CD8-positive, alpha-beta memory T cell (primary cell): Measurements from ENCODE around the gene PELI1. TPM values are rescaled to one million over a fixed set of nuclear protein-coding genes. Genes with fewer than 3 reads are reported as not detected.

Experiments used
- CTCF ChIA-PET: fragments of 350-600 bp; sonication (Branson Sonifier 250); formaldehyde crosslinking; loops from one replicate; lab custom pipeline; 2021; ENCODE audit warnings: antibody characterized with exemption; lab: Charles Lee
- POLR2A ChIA-PET: fragments of 350-600 bp; sonication (Branson Sonifier 250); formaldehyde crosslinking; loops from one replicate; lab custom pipeline; 2021; ENCODE audit warnings: antibody characterized with exemption; lab: Charles Lee
- DNase-seq, 5 donors: peaks; one replicate each; pipeline versions ENCODE4 v3.0.0 to v3.0.0-alpha.2; 2020 to 2022; ENCODE audit warnings: mixed read lengths in 1 of 5
- H3K27ac ChIP-seq: one replicate; pipeline ENCODE4 v1.7.0; 2013; ENCODE audit warnings: low read depth, mild to moderate bottlenecking, low read length, moderate library complexity
- H3K27me3 ChIP-seq: 2 replicates; pipeline ENCODE4 v1.7.0; 2013; ENCODE audit warnings: low read length, mild to moderate bottlenecking; ENCODE audit not compliant: insufficient read depth, poor library complexity, severe bottlenecking
- H3K36me3 ChIP-seq: 2 replicates; pipeline ENCODE4 v1.7.0; 2013; ENCODE audit warnings: mild to moderate bottlenecking, low read length, moderate library complexity; ENCODE audit not compliant: insufficient read depth
- H3K4me1 ChIP-seq: 2 replicates; pipeline ENCODE4 v1.7.0; 2013; ENCODE audit warnings: mild to moderate bottlenecking, low read length, moderate library complexity; ENCODE audit not compliant: insufficient read depth
- H3K4me3 ChIP-seq: 2 replicates; pipeline ENCODE4 v1.7.0; 2013; ENCODE audit warnings: mild to moderate bottlenecking, low read length
- H3K9me3 ChIP-seq: 2 replicates; pipeline ENCODE4 v1.7.0; 2013; ENCODE audit warnings: mild to moderate bottlenecking, low read length
- H3K27ac Mint-ChIP-seq, 8 donors: one replicate each; pipeline ENCODE4 v1.8.0; 2020 to 2021; ENCODE audit warnings: mixed read lengths in 8 of 8, mild to moderate bottlenecking in 6 of 8, inconsistent platforms in 3 of 8, moderate library complexity in 3 of 8
- H3K27me3 Mint-ChIP-seq, 2 donors: one replicate each; pipeline ENCODE4 v1.8.0; 2020 to 2021; ENCODE audit warnings: mixed read lengths in 2 of 2, mild to moderate bottlenecking in 1 of 2, moderate library complexity in 1 of 2
- H3K36me3 Mint-ChIP-seq, 3 donors: one replicate each; pipeline ENCODE4 v1.8.0; 2020 to 2021; ENCODE audit warnings: mixed read lengths in 3 of 3, inconsistent platforms in 1 of 3, mild to moderate bottlenecking in 1 of 3
- H3K4me1 Mint-ChIP-seq, 3 donors: one replicate each; pipeline ENCODE4 v1.8.0; 2020 to 2021; ENCODE audit warnings: mixed read lengths in 3 of 3, inconsistent platforms in 1 of 3, mild to moderate bottlenecking in 1 of 3
- H3K4me3 Mint-ChIP-seq, 7 donors: one replicate each; pipeline ENCODE4 v1.8.0; 2020 to 2021; ENCODE audit warnings: mixed read lengths in 7 of 7, mild to moderate bottlenecking in 6 of 7, moderate library complexity in 4 of 7, inconsistent platforms in 2 of 7
- H3K9me3 Mint-ChIP-seq, 5 donors: one replicate each; pipeline ENCODE4 v1.8.0; 2020 to 2022; ENCODE audit warnings: mixed read lengths in 5 of 5, mild to moderate bottlenecking in 3 of 5, moderate library complexity in 2 of 5, inconsistent platforms in 1 of 5
- polyA plus RNA-seq: library from polyadenylated mRNA; unstranded; fragments of 300-500 nt; fragmentation: Illumina TruSeq; gene quantifications from one replicate; pipeline ENCODE4 v1.2.3, GENCODE V29; 2021
- total RNA-seq, 2 experiments: library from RNA; stranded (reverse); gene quantifications; one replicate each; pipeline ENCODE4 v1.2.3, GENCODE V29; 2021

PELI1 gene
- total and polyA plus RNA-seq, 3 experiments from 2014 or later: 4.7 to 25.5 (median 23.2) TPM

DNA sequence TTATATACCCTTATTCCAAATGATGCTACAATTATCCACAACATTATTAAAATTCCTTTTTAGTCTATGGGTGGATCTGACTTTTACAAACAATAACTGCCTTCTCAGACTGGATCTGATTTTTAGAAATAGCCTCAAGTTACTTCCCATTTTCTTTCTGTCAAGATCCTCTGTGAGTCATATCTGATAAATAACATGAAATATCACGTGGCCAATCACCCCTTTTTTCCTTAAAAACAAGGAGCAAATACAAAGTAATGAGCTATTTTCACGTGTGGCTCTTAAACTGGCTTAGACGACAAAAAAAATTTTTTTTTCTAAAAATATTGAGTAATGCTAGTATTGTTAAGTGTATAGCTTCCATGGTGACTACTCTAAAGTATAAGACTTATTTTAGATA, 6.7 kb downstream of the PELI1 start:
- Histone ChIP-seq H3K27ac (no peak overlapping the region), H3K4me1 (peaks cover 46% of the 10 kb centered on the region), H3K36me3 (no peaks in the 10 kb centered on the region), H3K27me3 (no peaks in the 10 kb centered on the region), H3K4me3 (no peak overlapping the region), H3K9me3 (no peaks in the 10 kb centered on the region)
- no peaks in the 10 kb centered on the region for H3K27me3 Mint-ChIP-seq
- H3K27ac Mint-ChIP-seq: peak overlapping the region in 1 of 8 donors; percentile 66
- H3K9me3 Mint-ChIP-seq: no peaks in the 10 kb centered on the region
- peak overlapping the region in 1 of 7 donors; percentile 4 for H3K4me3 Mint-ChIP-seq
- no peak for DNase-seq
- peaks cover 44 to 81% (median 74%) of the 10 kb centered on the region in 3 donors for H3K4me1 Mint-ChIP-seq
- ChIA-PET POLR2A (no interaction called here), CTCF (no interaction called here)
- H3K36me3 Mint-ChIP-seq: peaks cover 0 to 4% (median 3%) of the 10 kb centered on the region in 3 donors

DNA sequence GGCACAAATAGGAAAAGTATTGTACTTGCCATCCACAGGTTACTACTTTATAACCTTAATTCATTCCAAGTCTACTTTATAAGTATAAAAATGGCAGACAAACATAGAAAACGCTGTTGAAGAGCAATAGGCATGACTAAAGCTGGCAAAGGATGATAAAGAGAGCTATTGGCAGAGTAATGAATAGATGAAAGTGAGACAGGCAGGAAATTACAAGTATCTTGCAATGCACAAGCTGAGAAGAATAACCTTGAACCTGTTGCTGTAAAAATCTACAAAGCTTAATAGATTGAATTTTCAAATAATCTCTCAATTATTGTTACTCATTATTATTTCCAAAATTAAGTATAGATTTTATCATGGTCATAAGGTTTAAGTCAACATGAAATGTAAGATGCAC, 8.8 kb downstream of the PELI1 start:
- H3K4me1 ChIP-seq: peaks cover 40% of the 10 kb centered on the region
- Mint-ChIP-seq H3K9me3 (no peaks in the 10 kb centered on the region), H3K36me3 (peaks cover 0 to 12% (median 8%) of the 10 kb centered on the region in 3 donors), H3K27me3 (no peaks in the 10 kb centered on the region), H3K27ac (peak overlapping the region in 1 of 8 donors; percentile 56), H3K4me3 (no peak overlapping the region), H3K4me1 (peaks cover 28 to 68% (median 57%) of the 10 kb centered on the region in 3 donors)
- POLR2A ChIA-PET: no interaction called here
- no peak overlapping the region for H3K4me3 ChIP-seq
- DNase-seq: no peak
- H3K27me3 ChIP-seq: no peaks in the 10 kb centered on the region
- no peak overlapping the region for H3K27ac ChIP-seq
- no peaks in the 10 kb centered on the region for H3K36me3 ChIP-seq
- no peaks in the 10 kb centered on the region for H3K9me3 ChIP-seq
- CTCF ChIA-PET: no interaction called here

DNA sequence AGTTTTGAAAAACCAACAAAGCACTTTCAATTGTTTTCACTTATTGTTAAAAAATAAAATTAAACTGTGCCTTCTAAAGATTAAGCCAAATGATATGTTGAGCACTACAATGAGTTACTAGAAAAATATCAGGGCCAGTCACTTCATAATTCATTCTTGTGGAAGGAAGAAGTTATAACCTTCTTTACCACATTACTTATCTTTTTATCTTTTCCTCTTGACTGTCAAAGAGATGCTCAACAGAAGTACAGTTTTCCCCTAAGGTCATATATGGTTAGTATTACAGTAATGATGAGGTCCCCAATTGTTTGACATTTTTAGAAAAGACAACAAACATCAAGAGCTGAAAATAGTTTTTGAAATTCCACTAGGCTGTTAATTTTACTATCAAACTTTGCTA, 9.4 kb downstream of the PELI1 start:
- H3K4me3 Mint-ChIP-seq: peak overlapping the region in 1 of 7 donors; percentile 11
- POLR2A ChIA-PET: no interaction called here
- H3K27me3 Mint-ChIP-seq: no peaks in the 10 kb centered on the region
- CTCF ChIA-PET: no interaction called here
- Histone ChIP-seq H3K9me3 (no peaks in the 10 kb centered on the region), H3K4me1 (peaks cover 39% of the 10 kb centered on the region), H3K27me3 (no peaks in the 10 kb centered on the region), H3K27ac (no peak overlapping the region), H3K4me3 (no peak overlapping the region), H3K36me3 (no peaks in the 10 kb centered on the region)
- DNase-seq: no peak
- peaks cover 0 to 12% (median 8%) of the 10 kb centered on the region in 3 donors for H3K36me3 Mint-ChIP-seq
- peaks cover 29 to 68% (median 54%) of the 10 kb centered on the region in 3 donors for H3K4me1 Mint-ChIP-seq
- peak overlapping the region in 2 of 8 donors; percentile 56 to 64 for H3K27ac Mint-ChIP-seq
- no peaks in the 10 kb centered on the region for H3K9me3 Mint-ChIP-seq

DNA sequence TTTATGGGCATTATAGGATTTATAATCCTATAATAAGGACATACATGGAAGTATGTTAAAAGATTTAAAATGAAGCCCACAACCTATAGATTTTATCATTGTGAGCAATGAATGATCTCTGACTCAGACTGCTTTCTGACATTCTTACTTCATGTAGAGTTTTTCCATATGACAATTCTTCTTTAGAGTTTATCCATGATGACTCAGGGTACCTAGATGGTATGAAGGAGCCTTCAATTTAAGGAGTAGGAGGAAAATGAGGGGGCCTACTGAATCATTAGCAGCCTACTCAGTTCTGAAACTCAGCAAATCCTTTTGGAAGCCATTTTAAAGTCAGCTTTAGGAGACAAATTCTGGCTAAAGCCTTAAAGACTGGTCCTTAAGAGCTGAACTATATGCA, 10.4 kb downstream of the PELI1 start:
- CTCF ChIA-PET: no interaction called here
- H3K36me3 ChIP-seq: no peaks in the 10 kb centered on the region
- Mint-ChIP-seq H3K27me3 (no peaks in the 10 kb centered on the region), H3K9me3 (no peaks in the 10 kb centered on the region), H3K4me3 (no peak overlapping the region), H3K27ac (no peak overlapping the region), H3K4me1 (peaks cover 29 to 65% (median 55%) of the 10 kb centered on the region in 3 donors), H3K36me3 (peaks cover 0 to 12% (median 7%) of the 10 kb centered on the region in 3 donors)
- H3K4me1 ChIP-seq: peaks cover 38% of the 10 kb centered on the region
- no peak for DNase-seq
- no peaks in the 10 kb centered on the region for H3K9me3 ChIP-seq
- POLR2A ChIA-PET: no interaction called here
- H3K4me3 ChIP-seq: no peak overlapping the region
- no peak overlapping the region for H3K27ac ChIP-seq
- H3K27me3 ChIP-seq: no peaks in the 10 kb centered on the region

DNA sequence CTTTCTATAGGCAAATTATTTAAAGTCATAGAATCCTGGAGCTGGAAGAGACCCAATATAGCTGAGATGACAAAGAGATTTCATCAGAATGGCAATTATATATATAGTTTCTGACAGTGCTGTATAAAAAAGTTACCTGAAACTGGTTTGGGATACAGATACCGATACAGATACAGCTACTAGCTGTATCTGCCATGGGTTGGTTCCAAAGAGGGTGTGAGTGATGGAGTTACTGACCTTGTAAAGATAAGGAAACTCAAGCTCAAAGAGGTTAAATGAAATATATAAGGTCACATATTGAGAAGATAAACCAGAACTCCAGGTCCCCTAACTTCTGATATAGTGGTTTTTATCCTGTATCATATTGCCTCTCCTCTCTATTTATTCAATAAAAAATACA, 10.9 kb downstream of the PELI1 start:
- H3K9me3 ChIP-seq: no peaks in the 10 kb centered on the region
- peaks cover 0 to 14% (median 5%) of the 10 kb centered on the region in 3 donors for H3K36me3 Mint-ChIP-seq
- no peak overlapping the region for H3K4me3 Mint-ChIP-seq
- ChIA-PET CTCF (no interaction called here), POLR2A (no interaction called here)
- H3K27ac Mint-ChIP-seq: no peak overlapping the region
- no peak for DNase-seq
- H3K9me3 Mint-ChIP-seq: no peaks in the 10 kb centered on the region
- H3K27me3 ChIP-seq: no peaks in the 10 kb centered on the region
- H3K4me1 ChIP-seq: peaks cover 39% of the 10 kb centered on the region
- peaks cover 29 to 66% (median 54%) of the 10 kb centered on the region in 3 donors for H3K4me1 Mint-ChIP-seq
- H3K27me3 Mint-ChIP-seq: no peaks in the 10 kb centered on the region
- no peak overlapping the region for H3K27ac ChIP-seq
- H3K36me3 ChIP-seq: no peaks in the 10 kb centered on the region
- H3K4me3 ChIP-seq: no peak overlapping the region

DNA sequence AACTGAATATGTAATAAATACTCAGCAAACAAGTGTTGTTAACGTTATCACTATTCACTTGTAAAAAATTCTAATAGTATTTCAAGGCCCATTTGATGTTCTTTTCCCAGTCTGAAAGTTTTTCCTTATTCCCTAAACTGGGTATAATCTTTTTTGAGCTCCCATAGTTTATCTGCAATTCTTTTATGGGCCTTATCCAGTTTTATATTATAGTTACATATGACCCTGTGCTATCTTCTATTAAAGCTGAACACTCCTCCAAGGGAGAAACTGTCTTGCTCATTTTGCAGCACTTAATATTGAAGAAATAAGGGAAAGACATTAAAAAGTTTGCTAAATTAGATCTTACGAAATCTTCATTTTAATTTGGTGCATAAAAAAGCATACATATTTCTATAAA, 13.9 kb downstream of the PELI1 start:
- H3K4me3 Mint-ChIP-seq: no peak overlapping the region
- no peaks in the 10 kb centered on the region for H3K36me3 ChIP-seq
- no peak overlapping the region for H3K27ac ChIP-seq
- H3K9me3 Mint-ChIP-seq: no peaks in the 10 kb centered on the region
- peaks cover 0 to 12% (median 5%) of the 10 kb centered on the region in 3 donors for H3K36me3 Mint-ChIP-seq
- H3K9me3 ChIP-seq: no peaks in the 10 kb centered on the region
- POLR2A ChIA-PET: no interaction called here
- H3K4me1 ChIP-seq: peaks cover 23% of the 10 kb centered on the region
- H3K27me3 ChIP-seq: no peaks in the 10 kb centered on the region
- H3K27me3 Mint-ChIP-seq: no peaks in the 10 kb centered on the region
- DNase-seq: no peak
- no peak overlapping the region for H3K4me3 ChIP-seq
- no peak overlapping the region for H3K27ac Mint-ChIP-seq
- peaks cover 15 to 54% (median 40%) of the 10 kb centered on the region in 3 donors for H3K4me1 Mint-ChIP-seq
- CTCF ChIA-PET: interaction anchor here (1.4 kb wide), 1 partner anchor 80 kb away, joined by 3 read pairs; no protein-coding TSS in a partner anchor

DNA sequence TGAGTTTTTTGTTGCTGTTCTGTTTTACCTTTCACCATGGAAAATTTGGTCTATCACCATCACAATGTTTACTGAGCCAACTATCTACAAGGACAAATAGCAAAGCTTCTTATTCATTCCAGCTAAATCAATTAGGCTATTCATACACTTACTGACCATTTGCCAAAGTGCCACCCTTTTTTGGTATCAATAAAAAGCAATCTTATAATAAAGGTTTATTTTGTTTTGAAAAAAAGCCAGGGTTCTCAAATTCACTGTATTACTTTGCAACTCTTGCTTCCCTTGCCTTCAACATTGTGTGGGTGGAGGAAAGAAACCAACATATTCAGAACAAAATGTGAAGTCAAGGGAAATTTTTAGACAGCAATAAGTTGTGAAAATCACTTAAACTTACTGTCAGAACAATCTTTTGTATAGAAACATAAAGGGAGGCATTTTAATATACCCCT, 15.3 kb downstream of the PELI1 start:
- POLR2A ChIA-PET: no interaction called here
- H3K4me1 ChIP-seq: peaks cover 10% of the 10 kb centered on the region
- H3K4me3 ChIP-seq: no peak overlapping the region

DNA sequence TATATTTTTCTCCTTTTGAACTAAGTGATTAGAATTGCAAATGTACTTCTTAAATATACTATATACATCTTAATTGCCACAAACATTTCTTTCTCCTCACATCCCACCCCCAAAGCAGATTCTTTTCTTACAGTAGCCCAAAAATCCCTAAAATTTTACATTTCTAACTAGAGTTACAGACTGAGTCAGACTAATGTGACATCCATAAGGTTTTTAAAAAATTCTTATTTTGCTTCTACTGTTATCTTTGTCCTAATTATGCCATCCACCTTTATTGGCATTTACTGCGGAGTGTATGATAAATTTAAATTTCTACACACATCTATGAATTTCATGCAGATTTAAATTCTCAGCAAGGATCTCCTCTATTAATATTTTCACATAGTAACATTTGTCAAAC, 15.8 kb downstream of the PELI1 start:
- H3K4me1 ChIP-seq: peaks cover 8% of the 10 kb centered on the region
- no peaks in the 10 kb centered on the region for H3K9me3 Mint-ChIP-seq
- no peak overlapping the region for H3K4me3 Mint-ChIP-seq
- H3K4me3 ChIP-seq: no peak overlapping the region
- H3K27ac ChIP-seq: no peak overlapping the region
- POLR2A ChIA-PET: no interaction called here
- no peak overlapping the region for H3K27ac Mint-ChIP-seq
- H3K27me3 ChIP-seq: no peaks in the 10 kb centered on the region
- peaks cover 7 to 48% (median 30%) of the 10 kb centered on the region in 3 donors for H3K4me1 Mint-ChIP-seq
- no peaks in the 10 kb centered on the region for H3K9me3 ChIP-seq
- no peaks in the 10 kb centered on the region for H3K36me3 ChIP-seq
- peaks cover 0 to 12% (median 5%) of the 10 kb centered on the region in 3 donors for H3K36me3 Mint-ChIP-seq
- H3K27me3 Mint-ChIP-seq: no peaks in the 10 kb centered on the region
- CTCF ChIA-PET: no interaction called here
- no peak for DNase-seq

More for the DNA sequence above, 15.3 kb downstream of the PELI1 start:
- Mint-ChIP-seq H3K4me3 (no peak overlapping the region), H3K9me3 (no peaks in the 10 kb centered on the region), H3K36me3 (peaks cover 0 to 12% (median 5%) of the 10 kb centered on the region in 3 donors), H3K27me3 (no peaks in the 10 kb centered on the region), H3K4me1 (peaks cover 6 to 49% (median 32%) of the 10 kb centered on the region in 3 donors), H3K27ac (no peak overlapping the region)
- Histone ChIP-seq H3K27me3 (no peaks in the 10 kb centered on the region), H3K27ac (no peak overlapping the region), H3K36me3 (no peaks in the 10 kb centered on the region), H3K9me3 (no peaks in the 10 kb centered on the region)
- DNase-seq: no peak
- CTCF ChIA-PET: no interaction called here
